ENCODE measurements around the gene ZFHX3. TPM values are rescaled to one million over a fixed set of nuclear protein-coding genes. Genes with fewer than 3 reads are reported as not detected.

ZFHX3 gene
- polyA plus RNA-seq, 1 donor from 2014 or later: 26.4 TPM

GRCh38 chr16:73024571-73025105 is 23.3 kb downstream of the ZFHX3 start:
- H3K79me2 ChIP-seq (replicated peaks; ENCODE audit: insufficient read depth, low read length): peaks cover 95% of the 10 kb centered on the region

More at GRCh38 chr16:73024571-73025105, 23.3 kb downstream of the ZFHX3 start:
- TF ChIP-seq RAD21 (conservative IDR thresholded peaks at IDR 0.05) (no peak), EP300 (conservative IDR thresholded peaks at IDR 0.05; ENCODE audit: poor library complexity, severe bottlenecking) (no peak), POLR2AphosphoS5 (IDR thresholded peaks at IDR 0.05) (no peak), CTCF (IDR thresholded peaks at IDR 0.05; ENCODE audit: poor library complexity, severe bottlenecking) (no peak), TAF1 (IDR thresholded peaks at IDR 0.05; ENCODE audit: low read depth) (no peak), SMC3 (conservative IDR thresholded peaks at IDR 0.05; ENCODE audit: poor library complexity) (no peak), REST (IDR thresholded peaks at IDR 0.05; ENCODE audit: borderline replicate concordance) (no peak), MXI1 (conservative IDR thresholded peaks at IDR 0.05; ENCODE audit: poor library complexity, severe bottlenecking) (no peak), EZH2 (IDR thresholded peaks at IDR 0.05; ENCODE audit: borderline replicate concordance, insufficient read depth, low read length, poor library complexity, severe bottlenecking) (no peak)
- H3K36me3 ChIP-seq (ENCODE audit: insufficient read depth, low read length): peaks cover 7% of the 10 kb centered on the region
- no peak overlapping the region for H3K4me2 ChIP-seq (ENCODE audit: low read length)
- peaks cover 94% of the 10 kb centered on the region for H4K20me1 ChIP-seq (ENCODE audit: insufficient read depth)
- H2AFZ ChIP-seq (ENCODE audit: low read depth, low read length): no peak overlapping the region
- H3K9me3 ChIP-seq (ENCODE audit: low read length): no peaks in the 10 kb centered on the region
- H3K9me2 ChIP-seq (ENCODE audit: insufficient read depth, low read length): no peaks in the 10 kb centered on the region
- peaks cover 4% of the 10 kb centered on the region for H3F3A ChIP-seq (ENCODE audit: insufficient read depth, low read length, poor library complexity, severe bottlenecking)
- H3K4me3 ChIP-seq (ENCODE audit: low read length): no peak overlapping the region
- no peak overlapping the region for H3K27ac ChIP-seq (ENCODE audit: low read length)
- H3K27me3 ChIP-seq (ENCODE audit: insufficient read depth, low read depth, low read length): no peaks in the 10 kb centered on the region
- no peak overlapping the region for H3K9ac ChIP-seq (ENCODE audit: low read length)

All from neural cell (in vitro differentiated cells).